NCI-H187 (cell line): ENCODE results near the gene SLC25A19.

Experiments used
- DNase-seq, 2 experiments: peaks; one replicate each; lab custom pipeline; 2025; lab: John Stamatoyannopoulos, UW

Gene SLC25A19

GRCh38 chr17:75289115-75289831 is at the start of gene SLC25A19:
SLC25A19 (minus strand) TSS chr17:75289433; CDS start chr17:75286764, 2,669 bp downstream.
- peak; percentile 91 to 95 for DNase-seq

- no peak for DNase-seq
Observed at GRCh38 chr17:75338335-75338734, 49.1 kb upstream of the SLC25A19 start.

DNA sequence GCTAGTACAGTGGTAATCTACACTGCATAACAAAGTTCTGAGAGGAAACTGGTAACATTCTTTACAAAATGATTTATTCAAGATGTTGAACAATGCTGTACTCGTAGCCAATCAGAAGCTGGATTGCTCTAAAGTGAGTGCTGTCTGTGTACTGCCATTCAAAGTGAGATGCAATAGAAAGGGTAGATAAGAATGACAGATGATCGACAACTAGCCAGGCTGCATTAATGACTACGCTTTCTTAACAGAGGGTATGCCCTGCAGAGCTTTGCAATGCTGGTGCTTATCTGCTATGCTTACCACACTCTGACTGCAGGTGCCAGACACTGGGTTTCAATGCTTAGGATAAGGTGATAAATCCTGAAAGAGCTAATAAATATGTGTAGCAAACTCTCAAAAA is 46.1 kb upstream of the SLC25A19 start:
- DNase-seq, result no peak

GRCh38 chr17:75334723-75335122 is 45.5 kb upstream of the SLC25A19 start:
- no peak for DNase-seq

- no peak for DNase-seq
Observed at GRCh38 chr17:75331671-75332070, 42.4 kb upstream of the SLC25A19 start.

GRCh38 chr17:75327757-75328156 is 38.5 kb upstream of the SLC25A19 start:
- DNase-seq, result no peak

DNA sequence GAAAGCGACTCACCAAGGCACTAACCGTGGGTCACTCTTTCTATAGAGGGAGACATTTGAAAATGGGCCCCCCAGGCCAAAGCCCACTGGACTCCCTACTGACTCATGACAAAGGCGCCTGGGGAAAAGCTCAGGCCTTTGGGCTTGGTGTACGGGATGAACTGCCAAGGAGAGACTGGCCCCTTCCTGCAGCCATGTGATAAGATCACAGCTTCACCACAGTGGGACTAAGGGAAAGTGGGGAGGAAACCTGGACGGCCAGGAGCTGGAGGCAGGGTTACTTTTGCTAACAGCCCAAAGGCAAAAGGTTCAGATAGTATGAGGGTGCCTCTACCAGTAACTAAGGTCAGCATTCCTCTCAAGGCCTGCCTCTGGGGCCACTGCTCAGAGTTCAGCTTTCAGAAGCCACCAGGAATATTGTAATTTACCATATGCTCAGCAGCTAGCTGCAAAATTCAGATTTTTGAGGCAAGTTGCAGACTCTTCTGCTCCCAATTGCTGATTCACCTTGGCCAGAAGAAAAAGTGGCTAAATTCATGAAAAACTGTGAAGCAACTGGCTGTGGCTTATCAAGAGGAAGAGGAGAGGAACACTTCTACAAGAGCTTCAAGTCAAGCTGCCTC is 37.1 kb upstream of the SLC25A19 start:
- no peak for DNase-seq

DNA sequence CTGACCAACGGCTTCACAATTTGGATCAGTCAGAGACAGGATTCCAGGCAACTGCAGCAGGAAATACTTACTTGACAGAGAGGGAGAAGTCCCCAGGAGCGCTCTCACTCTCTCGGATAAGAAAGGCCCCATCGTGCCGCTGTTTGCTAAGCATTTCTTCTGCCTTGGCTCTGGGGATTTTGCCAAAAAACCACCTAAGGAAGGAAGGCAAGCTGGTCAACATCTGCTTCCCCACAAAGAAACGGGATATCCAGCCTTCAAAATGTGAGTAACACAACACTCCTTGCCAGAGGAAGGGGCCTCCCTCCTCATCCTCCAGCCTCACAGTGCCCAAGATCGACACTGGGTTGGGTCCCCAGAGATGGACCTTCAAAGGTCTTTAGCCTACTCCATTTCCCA is 36.6 kb upstream of the SLC25A19 start:
- no peak for DNase-seq

DNA sequence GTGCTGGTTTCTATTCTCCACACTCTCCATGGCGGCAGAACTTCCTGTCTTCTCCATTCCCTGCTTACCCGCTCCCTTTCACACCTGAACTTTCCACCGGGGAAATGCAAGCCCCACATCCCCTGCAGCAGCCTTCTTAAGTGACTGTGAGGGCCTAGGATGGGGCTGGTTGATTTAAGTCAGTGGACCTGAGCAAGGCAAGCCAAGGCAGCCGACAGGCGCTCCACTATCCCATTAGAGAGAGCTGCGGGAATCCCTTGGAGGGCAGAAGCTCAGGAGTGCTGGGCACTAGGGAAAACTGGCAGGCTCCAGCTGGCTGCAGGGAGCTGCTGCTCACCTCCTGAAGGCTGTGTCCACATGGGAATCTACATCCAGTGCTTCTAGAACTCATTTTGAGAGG is 36.1 kb upstream of the SLC25A19 start:
- no peak for DNase-seq

DNA sequence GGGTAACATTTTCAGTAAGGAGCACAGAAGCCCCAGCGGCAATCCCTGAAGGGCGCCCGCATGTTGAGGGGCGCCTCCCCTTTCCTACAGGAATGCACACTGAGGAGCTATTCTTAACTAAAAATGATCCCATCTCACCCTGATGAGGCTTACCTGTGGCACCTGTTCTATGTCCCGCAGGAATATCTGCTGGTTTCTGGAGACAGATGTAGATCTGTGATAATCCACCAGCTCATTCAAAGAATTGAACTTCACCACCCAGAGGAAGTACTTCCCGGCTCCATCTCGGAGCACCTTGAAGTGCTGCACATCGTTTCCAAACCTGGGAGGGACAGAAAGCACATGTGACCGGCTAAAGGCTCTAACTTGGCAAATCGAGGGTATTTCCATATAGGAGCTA is 32.3 kb upstream of the SLC25A19 start:
- no peak for DNase-seq

DNA sequence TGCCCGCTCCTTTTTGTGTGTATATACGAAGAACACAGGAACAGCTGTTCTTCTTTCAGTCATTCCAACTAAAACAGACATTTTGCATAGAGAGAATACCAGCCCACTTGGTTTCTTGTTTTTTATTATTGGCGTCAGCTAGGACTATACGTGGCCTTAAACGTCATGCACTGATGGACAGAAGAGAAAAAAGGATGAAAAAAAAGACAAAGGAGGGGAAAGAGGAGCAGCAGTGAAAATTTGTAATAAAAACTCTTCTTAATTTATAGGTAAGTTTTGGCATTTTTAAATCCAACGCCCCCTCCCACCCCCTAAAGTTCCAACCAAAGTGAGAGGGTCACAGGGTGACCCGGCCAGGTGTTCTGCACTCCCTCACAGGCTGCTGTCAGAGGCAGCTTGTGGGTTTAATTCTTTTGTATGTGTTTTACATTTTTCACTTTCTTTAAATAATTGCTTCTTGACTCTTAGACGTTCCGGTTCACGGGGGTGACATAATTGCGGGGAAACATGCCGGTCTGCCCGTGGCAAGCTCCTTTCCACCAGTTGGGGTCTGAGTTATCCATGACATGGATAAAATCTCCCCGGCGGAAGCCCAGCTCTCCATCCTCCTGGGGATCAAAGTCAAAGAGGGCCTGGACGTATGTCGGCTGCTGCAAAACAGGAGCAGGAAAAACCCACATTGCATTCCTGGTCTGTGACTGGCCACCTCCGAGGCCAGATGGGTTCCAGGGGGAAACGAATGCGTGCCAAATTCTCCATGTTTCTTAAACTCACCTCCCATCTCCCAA is 30.9 kb upstream of the SLC25A19 start:
- no peak for DNase-seq

DNA sequence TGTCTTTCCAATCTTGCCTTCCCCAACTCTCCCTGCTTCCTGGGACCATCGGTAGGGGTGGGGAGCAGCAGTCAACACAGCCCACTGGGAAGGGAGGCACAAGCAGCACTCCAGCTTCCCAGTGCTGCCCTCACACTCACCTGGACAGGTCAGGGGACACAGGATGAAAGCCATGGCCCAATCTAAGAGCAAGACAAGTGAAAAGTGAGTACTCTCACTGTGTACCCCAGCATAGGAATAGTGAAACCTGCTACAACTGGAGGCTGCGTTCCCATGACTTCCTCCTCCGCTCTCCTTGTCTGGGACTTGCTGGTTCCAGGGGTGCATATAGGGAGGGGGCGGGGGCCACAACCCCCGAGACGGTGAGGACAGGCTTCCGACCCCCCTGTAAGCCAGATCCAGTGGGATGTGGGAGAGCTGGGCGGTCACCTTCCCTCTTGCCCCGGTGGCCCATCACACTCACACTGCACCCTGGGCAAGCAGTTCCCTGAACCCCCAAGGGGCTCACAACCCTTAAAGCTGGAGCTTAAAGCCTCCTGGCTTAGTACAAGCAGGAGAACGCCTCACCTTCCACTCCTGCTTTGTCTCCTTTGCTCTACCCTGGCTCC is 29.5 kb upstream of the SLC25A19 start:
- DNase-seq, result no peak

DNA sequence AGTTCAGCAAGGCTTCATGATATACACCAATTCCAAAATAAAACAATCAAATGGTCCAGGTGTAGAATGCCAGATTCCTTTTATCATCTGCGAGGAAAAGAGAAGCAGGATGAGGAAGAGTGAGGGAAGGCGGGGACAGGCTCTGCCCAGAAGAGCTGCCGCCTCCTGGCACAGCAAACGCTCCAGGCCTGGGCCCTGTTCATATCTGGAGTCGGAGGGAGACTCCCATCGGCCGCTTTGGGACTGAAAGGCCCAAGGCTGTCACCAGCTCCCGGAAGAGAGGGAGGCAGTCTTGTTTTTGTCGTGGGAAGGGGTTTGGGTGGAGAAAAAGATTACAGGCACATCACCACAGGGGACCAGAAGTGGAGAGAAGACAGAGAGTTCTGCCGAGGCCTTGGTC is 29.0 kb upstream of the SLC25A19 start:
- DNase-seq, result no peak

DNA sequence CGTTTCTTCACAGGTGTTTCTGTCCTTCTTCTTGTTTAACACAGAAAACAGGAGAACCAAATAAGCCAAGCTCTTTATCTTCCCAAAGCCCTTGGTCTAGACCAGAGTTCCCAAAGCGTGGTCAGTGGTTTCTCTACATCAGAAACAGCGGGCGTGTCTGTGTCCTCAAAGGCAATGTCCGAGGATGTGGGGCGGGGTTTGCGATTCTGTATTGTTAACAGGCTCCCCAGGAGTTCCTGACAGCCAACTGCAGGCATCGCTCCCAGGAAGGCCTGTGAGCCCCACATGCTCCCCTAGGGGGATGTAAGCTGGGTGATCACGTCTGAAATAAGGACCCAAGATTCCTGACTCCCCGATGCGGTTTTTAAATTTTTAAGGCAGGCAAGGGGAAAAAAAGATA is 28.4 kb upstream of the SLC25A19 start:
- DNase-seq, result no peak

GRCh38 chr17:75316253-75316652 is 27.0 kb upstream of the SLC25A19 start:
- no peak for DNase-seq

DNA sequence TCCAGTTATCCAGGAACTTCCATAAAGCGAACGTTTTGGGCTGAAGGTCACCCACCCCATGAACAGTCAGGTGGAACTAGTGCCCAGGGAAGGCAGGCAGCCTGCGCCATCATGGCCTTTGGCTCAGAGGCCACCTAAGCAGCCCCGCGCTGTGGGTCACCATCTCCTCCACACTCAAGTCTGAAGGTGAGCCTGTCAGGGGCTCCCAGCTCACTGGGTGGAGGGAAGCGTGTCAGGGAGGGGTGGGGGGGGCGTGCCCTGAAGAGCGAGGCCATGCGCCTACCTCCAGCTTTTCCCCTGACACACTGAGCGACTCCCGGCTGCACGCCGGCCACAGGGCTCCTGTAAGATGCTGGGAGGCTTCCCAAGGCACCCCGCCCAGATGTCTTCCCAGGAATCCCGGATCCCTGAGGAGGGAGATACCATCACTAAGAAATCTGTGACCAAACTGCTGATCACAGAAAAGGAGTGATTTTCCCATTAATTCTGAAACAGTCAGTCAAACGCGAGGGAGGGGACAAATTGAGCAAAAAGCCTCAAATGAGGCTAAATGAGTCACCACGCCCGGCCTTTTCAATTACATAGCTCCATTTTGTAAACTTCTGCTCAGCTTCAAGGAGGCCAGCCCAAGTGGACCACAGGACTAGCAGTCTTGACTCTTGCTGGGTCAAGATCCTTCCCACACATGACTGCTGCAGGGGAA is 26.5 kb upstream of the SLC25A19 start:
- DNase-seq, result no peak

DNA sequence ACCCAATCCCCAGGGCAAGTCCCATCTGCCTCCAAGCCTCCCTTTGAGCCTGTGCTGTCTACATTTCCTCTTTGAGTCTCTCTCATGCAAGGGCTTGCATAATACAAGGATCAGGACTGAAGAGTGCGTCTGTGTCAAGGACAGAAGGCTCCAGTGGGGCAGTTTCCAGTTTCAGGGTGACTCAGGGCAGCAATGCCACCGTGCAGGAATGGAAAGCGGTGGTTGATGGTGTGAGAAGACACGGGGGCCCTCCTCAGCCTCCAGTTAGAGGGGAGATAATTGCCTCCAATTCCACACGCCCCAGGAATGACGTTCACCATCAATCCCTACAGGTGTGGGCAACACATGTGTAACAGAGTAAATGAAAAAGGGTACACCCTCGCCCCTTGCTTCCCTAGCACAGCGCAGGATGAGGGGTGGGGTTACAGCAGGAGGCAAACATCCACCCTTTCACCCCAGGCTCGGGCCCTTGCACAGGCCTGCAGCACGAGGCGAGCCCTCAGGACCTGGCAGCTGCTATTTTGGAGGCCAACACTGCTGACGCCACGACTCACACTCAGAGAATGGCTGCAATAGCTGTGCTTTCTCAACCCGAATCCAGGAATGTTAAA is 24.8 kb upstream of the SLC25A19 start:
- no peak for DNase-seq

DNA sequence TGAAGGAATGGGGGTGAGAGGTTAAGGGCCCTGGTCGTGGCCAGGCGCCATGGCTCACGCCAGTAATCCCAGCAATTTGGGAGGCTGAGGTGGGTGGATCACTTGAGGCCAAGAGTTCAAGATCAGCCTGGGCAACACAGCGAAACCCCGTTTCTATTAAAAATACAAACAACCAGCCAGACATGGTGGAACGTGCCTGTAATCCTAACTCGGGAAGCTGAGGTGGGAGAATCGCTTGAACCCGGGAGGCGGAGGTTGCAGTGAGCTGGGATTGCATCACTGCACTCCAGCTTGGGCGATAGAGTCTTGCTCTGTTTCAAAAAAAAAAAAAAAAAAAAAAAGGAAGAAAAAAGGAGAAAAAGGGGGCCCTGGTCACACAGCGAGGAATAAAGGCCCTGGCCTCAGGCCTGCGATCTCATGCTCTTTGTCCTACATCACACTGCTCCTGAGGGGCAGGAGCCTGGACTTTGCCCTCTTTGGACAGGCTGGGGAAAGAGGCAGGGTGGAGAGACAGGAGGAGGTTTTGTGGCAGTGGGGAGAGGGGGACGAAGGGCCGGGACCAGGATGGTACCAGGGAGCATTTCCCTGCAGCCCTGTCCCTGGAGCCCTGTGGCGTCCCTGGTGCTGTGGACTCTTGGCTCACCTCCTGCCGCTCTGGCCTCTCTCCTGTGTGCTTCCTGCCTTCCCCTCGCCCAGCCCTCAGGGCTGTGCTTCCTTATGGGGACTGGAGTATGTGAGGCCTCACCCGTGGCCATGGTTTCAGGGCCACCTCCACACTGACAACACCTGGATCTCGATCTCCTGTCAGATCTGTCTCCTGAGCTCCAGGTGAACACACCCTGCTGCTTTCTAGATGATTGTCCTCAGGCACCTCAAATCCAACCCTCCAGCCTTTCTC is 19.7 kb upstream of the SLC25A19 start:
- no peak for DNase-seq

GRCh38 chr17:75307957-75308731 is 18.9 kb upstream of the SLC25A19 start:
- no peak for DNase-seq
